ENCODE measurements around the gene NUDT3. TPM values are rescaled to one million over a fixed set of nuclear protein-coding genes. Genes with fewer than 3 reads are reported as not detected.

The NUDT3 gene
- total and polyA plus RNA-seq, 4 donors: 9.0 to 38.5 (median 22.8) TPM

- H3K9ac ChIP-seq (ENCODE audit: insufficient read depth in 1 of 2, low read length in 2 of 2): peak overlapping the region in 1 of 2 donors; percentile 32
- H3K27me3 ChIP-seq (ENCODE audit: control insufficient read depth in 3 of 3, insufficient read depth in 3 of 3, low read length in 2 of 3): no peaks in the 10 kb centered on the region
- TF ChIP-seq CTCF (IDR thresholded peaks at IDR 0.05; ENCODE audit: control extremely low read depth, extremely low read depth): no peak
- 47 to 53% methylated on average over 7 of the region's 7 CpGs for WGBS, 2 donors
- H3K36me3 ChIP-seq (ENCODE audit: control insufficient read depth in 4 of 4, insufficient read depth in 4 of 4, low read length in 4 of 4): no peaks in the 10 kb centered on the region
- no peak overlapping the region for H3K4me3 ChIP-seq
- peak in 2 of 3 donors; percentile 15 to 33 for DNase-seq
- H3K9me3 ChIP-seq (ENCODE audit: control insufficient read depth in 4 of 4, insufficient read depth in 3 of 4, low read length in 3 of 4): no peaks in the 10 kb centered on the region
- no peak for ATAC-seq (ENCODE audit: insufficient read depth, low FRiP score)
- H3K4me1 ChIP-seq (ENCODE audit: control insufficient read depth in 5 of 5, insufficient read depth in 5 of 5, low read length in 5 of 5): peaks cover 2 to 27% (median 13%) of the 10 kb centered on the region in 5 donors
- H3K27ac ChIP-seq (ENCODE audit: low read depth in 1 of 2, low read length in 1 of 2): peak overlapping the region in 1 of 2 donors; percentile 66
Observed at GRCh38 chr6:34362909-34363680, 29.4 kb downstream of the NUDT3 start.

GRCh38 chr6:34362176-34362575 is 30.3 kb downstream of the NUDT3 start:
- Histone ChIP-seq H3K36me3 (ENCODE audit: control insufficient read depth in 4 of 4, insufficient read depth in 4 of 4, low read length in 4 of 4) (peaks cover 0 to 2% (median 0%) of the 10 kb centered on the region in 4 donors), H3K9me3 (ENCODE audit: control insufficient read depth in 4 of 4, insufficient read depth in 3 of 4, low read length in 3 of 4) (no peaks in the 10 kb centered on the region), H3K9ac (ENCODE audit: insufficient read depth in 1 of 2, low read length in 2 of 2) (no peak overlapping the region), H3K27me3 (ENCODE audit: control insufficient read depth in 3 of 3, insufficient read depth in 3 of 3, low read length in 2 of 3) (no peaks in the 10 kb centered on the region), H3K4me1 (ENCODE audit: control insufficient read depth in 5 of 5, insufficient read depth in 5 of 5, low read length in 5 of 5) (peaks cover 4 to 27% (median 13%) of the 10 kb centered on the region in 5 donors), H3K4me3 (no peak overlapping the region), H3K27ac (ENCODE audit: low read depth in 1 of 2, low read length in 1 of 2) (no peak overlapping the region)
- ATAC-seq (ENCODE audit: insufficient read depth, low FRiP score) (no peak), DNase-seq (no peak)
- TF ChIP-seq CTCF (IDR thresholded peaks at IDR 0.05; ENCODE audit: control extremely low read depth, extremely low read depth): no peak
- 96 to 100% methylated on average over 1 of the region's 1 CpG for WGBS, 2 donors

GRCh38 chr6:34360556-34360955 is 31.9 kb downstream of the NUDT3 start:
- DNase-seq: no peak
- Histone ChIP-seq H3K27ac (ENCODE audit: low read depth in 1 of 2, low read length in 1 of 2) (no peak overlapping the region), H3K36me3 (ENCODE audit: control insufficient read depth in 4 of 4, insufficient read depth in 4 of 4, low read length in 4 of 4) (peaks cover 0 to 2% (median 0%) of the 10 kb centered on the region in 4 donors), H3K27me3 (ENCODE audit: control insufficient read depth in 3 of 3, insufficient read depth in 3 of 3, low read length in 2 of 3) (no peaks in the 10 kb centered on the region), H3K4me3 (no peak overlapping the region), H3K9me3 (ENCODE audit: control insufficient read depth in 4 of 4, insufficient read depth in 3 of 4, low read length in 3 of 4) (no peaks in the 10 kb centered on the region), H3K4me1 (ENCODE audit: control insufficient read depth in 5 of 5, insufficient read depth in 5 of 5, low read length in 5 of 5) (peaks cover under 1 to 31% (median 13%) of the 10 kb centered on the region in 5 donors), H3K9ac (ENCODE audit: insufficient read depth in 1 of 2, low read length in 2 of 2) (no peak overlapping the region)
- ATAC-seq (ENCODE audit: insufficient read depth, low FRiP score): no peak
- WGBS, 2 donors: 87 to 97% methylated on average over 2 of the region's 2 CpGs
- no peak for TF ChIP-seq CTCF (IDR thresholded peaks at IDR 0.05; ENCODE audit: control extremely low read depth, extremely low read depth)
